HFF-Myc (cell line): ENCODE results near the gene GSN.

Experiments used
- DNase-seq: peaks from one replicate; pipeline ENCODE4 v3.0.0-alpha.2; 2011; ENCODE audit warnings: low read depth; ENCODE audit errors: extremely low read depth
- H3K4me3 ChIP-seq: replicated peaks from 2 replicates; pipeline ENCODE4 v1.5.1; 2011; ENCODE audit warnings: low read depth, mild to moderate bottlenecking, control low read depth, low read length
- CTCF ChIP-seq: IDR thresholded peaks from 2 replicates; pipeline ENCODE4 v1.5.1; 2012; ENCODE audit warnings: mild to moderate bottlenecking, low read depth, low read length, control low read depth; ENCODE audit errors: missing control alignments

Gene GSN

GRCh38 chr9:121350993-121351561, 83.1 kb downstream of the GSN start:
- no peak overlapping the region for H3K4me3 ChIP-seq
- peak; percentile 95 for DNase-seq
- TF ChIP-seq CTCF = no peak

- TF ChIP-seq CTCF = no peak
- no peak for DNase-seq
- H3K4me3 ChIP-seq = no peak overlapping the region
Observed at GRCh38 chr9:121353241-121354061, 85.5 kb downstream of the GSN start.

- TF ChIP-seq CTCF = no peak
- no peak overlapping the region for H3K4me3 ChIP-seq
- no peak for DNase-seq
Observed at GRCh38 chr9:121354141-121354540, 86.2 kb downstream of the GSN start.

- no peak for DNase-seq
- no peak overlapping the region for H3K4me3 ChIP-seq
- TF ChIP-seq CTCF = no peak
Observed at GRCh38 chr9:121354762-121355161, 86.8 kb downstream of the GSN start.

GRCh38 chr9:121357011-121357410, 89.0 kb downstream of the GSN start:
- H3K4me3 ChIP-seq = no peak overlapping the region
- TF ChIP-seq CTCF = no peak
- no peak for DNase-seq

GRCh38 chr9:121358751-121359150, 90.8 kb downstream of the GSN start:
- DNase-seq = no peak
- TF ChIP-seq CTCF = no peak
- H3K4me3 ChIP-seq = no peak overlapping the region
